AG10803 (cell line): ENCODE measurements around the gene WASL.

Experiments
- DNase-seq: peaks from one replicate; pipeline ENCODE4 v3.0.0; 2010; ENCODE audit warnings: low read depth
- H3K4me3 ChIP-seq: 2 replicates; pipeline ENCODE4 v1.5.1; 2011; ENCODE audit warnings: mild to moderate bottlenecking, low read length, control low read depth
- TF ChIP-seq, protein P1 (sequence below): conservative IDR thresholded peaks from 2 replicates; pipeline ENCODE4 v1.5.1; 2011; ENCODE audit warnings: mild to moderate bottlenecking, low read length, control low read depth, inconsistent platforms

WASL gene

DNA sequence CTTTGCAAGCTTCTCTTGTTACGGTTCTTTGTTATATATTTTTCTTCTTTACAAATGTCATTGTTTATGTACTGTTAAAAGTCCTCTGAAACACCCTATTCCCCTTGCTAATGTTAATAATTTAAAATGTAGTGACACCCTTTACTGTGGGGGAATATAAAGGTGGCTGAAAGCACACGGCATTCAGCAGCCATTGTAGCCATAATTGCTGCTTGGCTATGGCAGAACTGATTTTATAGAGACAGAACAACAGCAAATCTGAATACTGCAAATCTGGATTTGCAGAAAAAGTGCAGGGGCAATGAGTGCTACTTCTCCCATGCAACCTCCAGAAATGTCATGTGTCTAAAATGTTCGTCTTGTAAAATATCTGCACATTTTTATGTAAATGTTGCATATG, 3.7 kb upstream of the WASL start:
- no peak overlapping the region for H3K4me3 ChIP-seq
- TF ChIP-seq, protein P1, sequence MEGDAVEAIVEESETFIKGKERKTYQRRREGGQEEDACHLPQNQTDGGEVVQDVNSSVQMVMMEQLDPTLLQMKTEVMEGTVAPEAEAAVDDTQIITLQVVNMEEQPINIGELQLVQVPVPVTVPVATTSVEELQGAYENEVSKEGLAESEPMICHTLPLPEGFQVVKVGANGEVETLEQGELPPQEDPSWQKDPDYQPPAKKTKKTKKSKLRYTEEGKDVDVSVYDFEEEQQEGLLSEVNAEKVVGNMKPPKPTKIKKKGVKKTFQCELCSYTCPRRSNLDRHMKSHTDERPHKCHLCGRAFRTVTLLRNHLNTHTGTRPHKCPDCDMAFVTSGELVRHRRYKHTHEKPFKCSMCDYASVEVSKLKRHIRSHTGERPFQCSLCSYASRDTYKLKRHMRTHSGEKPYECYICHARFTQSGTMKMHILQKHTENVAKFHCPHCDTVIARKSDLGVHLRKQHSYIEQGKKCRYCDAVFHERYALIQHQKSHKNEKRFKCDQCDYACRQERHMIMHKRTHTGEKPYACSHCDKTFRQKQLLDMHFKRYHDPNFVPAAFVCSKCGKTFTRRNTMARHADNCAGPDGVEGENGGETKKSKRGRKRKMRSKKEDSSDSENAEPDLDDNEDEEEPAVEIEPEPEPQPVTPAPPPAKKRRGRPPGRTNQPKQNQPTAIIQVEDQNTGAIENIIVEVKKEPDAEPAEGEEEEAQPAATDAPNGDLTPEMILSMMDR = no peak
- DNase-seq = no peak

- H3K4me3 ChIP-seq = no peak overlapping the region
- no peak for DNase-seq
- TF ChIP-seq, protein P1 = no peak
Observed at GRCh38 chr7:123751821-123752220, 3.0 kb upstream of the WASL start.

DNA sequence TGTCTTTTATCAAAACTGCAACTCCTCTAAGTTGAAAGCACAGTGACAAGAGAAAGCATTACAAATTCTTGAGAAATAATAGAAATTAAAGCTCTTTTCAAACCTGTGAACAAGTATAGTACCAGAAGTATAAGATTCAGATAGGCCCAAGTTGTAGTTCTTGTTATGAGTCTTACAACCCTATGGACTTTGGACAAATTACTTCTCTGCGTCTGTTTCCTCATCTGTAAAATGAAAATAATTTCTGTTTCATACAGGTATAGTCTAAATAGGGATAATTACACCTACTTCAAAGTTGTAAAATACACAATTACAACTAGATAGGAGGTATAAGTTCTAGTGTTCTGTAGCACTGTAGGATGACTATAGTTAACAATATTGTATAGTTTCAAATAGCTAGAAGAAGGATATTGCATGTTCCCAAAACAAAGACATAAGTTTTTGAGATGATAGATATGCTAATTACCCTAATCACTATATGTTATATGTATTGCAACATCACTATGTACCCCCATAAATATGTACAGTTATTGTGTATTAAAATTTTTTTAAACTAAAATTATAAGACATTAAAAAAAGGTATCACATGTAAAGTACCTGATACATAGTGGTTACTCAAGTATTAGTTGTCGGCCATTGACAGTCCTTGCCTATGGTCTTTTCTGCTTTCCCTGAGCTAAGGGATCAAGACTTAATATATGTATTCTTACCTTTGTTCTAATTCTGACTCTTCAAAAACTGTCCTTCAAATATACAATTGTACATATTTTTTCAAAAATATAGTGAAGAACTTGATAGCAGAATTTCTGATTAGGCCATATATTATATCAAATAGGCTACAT, 1.8 kb upstream of the WASL start:
- H3K4me3 ChIP-seq = no peak overlapping the region
- TF ChIP-seq, protein P1 = no peak
- DNase-seq = no peak

GRCh38 chr7:123749537-123749857, 694 bp upstream of the WASL start:
- peak; percentile 64 for DNase-seq
- peak overlapping the region; percentile 85 for H3K4me3 ChIP-seq
- TF ChIP-seq, protein P1 = no peak

- TF ChIP-seq, protein P1 = no peak
- peak overlapping the region; percentile 85 for H3K4me3 ChIP-seq
- peak; percentile 36 for DNase-seq
Observed at GRCh38 chr7:123748171-123748733, 551 bp downstream of the WASL start.

- TF ChIP-seq, protein P1 = no peak
- peak overlapping the region; percentile 85 for H3K4me3 ChIP-seq
- peak; percentile 84 for DNase-seq
Observed at GRCh38 chr7:123747620-123748141, 1.1 kb downstream of the WASL start.
